CD4-positive, alpha-beta T cell treated with Interleukin-17A for 4 hours (primary cell): ENCODE results near the gene KMT2A.
A peak's percentile ranks its signal among the peaks of the same experiment; 100 is the strongest.
"Not testable (repeated sequence)": the region's sequence is repeated elsewhere in the genome, so short reads cannot be mapped to it uniquely, and the experiment has no call there.

Experiments used
- DNase-seq: peaks from one replicate; pipeline ENCODE4 v3.0.0-alpha.2; 2020; ENCODE audit warnings: mixed read lengths

The KMT2A gene

DNA sequence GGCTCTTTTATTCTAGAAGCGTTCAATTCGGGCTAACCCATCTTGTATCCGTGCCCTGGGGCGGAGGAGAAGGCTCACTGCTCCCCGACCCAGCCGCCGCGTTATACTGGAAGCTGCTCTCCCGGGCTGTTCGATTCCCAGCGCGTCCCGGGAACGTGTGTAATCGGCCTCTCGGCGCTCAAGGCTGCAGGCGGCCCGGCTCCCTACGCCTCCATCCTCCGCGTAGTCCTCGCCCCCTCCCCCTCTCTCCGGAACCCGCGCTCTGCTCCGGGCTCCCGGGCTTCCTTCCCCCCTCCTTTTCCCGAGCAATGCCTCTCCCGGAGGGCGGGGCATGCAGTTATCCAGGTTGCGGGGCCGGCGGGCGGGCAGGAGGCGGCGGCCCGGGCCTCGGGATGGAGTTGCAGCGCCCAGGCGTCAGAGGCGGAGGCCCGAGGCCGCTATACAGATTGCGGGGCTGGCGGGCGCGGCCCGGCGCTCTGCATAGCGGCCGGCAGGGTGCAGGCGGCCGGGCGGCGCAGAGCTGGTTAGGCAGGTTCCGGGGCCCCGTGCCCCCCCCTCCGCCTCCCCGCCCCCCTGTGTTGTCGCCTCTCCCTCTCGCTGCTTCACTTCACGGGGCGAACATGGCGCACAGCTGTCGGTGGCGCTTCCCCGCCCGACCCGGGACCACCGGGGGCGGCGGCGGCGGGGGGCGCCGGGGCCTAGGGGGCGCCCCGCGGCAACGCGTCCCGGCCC, at the start of gene KMT2A:
TSS of gene KMT2A (plus strand) at position 600 of the 732 bp plus-strand sequence. CDS start at position 621, 21 bp downstream.
- DNase-seq: peak; percentile 94

DNA sequence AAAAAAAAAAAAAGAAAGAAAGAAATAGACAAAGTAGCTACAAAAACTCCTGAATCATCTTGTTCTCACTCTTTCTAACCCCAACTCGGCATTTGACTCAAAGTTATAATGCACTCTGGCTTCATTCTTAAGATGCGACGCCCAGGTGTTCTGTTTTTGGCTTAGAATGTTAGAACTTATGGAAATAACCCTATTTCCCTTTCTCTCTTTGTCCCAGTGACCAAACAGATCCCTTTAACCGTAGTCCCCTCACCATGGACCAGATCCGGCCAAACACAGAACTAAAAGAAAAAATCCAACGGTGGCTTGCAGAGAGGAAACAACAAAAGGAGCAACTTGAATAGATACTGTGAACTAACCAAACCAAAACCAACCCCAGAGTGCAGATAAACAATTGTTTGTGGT, 40.2 kb upstream of the KMT2A start:
- no peak for DNase-seq

GRCh38 chr11:118397448-118397847, 38.8 kb upstream of the KMT2A start:
- DNase-seq: no peak

- peak; percentile 54 for DNase-seq
Measured at GRCh38 chr11:118398791-118399559, 37.3 kb upstream of the KMT2A start.

- peak; percentile 94 for DNase-seq
Measured at GRCh38 chr11:118401151-118401879, 35.0 kb upstream of the KMT2A start, which contains the start of gene ATP5MG. TSS of gene ATP5MG (plus strand) at chr11:118401606. CDS start at chr11:118401666, 60 bp downstream.

DNA sequence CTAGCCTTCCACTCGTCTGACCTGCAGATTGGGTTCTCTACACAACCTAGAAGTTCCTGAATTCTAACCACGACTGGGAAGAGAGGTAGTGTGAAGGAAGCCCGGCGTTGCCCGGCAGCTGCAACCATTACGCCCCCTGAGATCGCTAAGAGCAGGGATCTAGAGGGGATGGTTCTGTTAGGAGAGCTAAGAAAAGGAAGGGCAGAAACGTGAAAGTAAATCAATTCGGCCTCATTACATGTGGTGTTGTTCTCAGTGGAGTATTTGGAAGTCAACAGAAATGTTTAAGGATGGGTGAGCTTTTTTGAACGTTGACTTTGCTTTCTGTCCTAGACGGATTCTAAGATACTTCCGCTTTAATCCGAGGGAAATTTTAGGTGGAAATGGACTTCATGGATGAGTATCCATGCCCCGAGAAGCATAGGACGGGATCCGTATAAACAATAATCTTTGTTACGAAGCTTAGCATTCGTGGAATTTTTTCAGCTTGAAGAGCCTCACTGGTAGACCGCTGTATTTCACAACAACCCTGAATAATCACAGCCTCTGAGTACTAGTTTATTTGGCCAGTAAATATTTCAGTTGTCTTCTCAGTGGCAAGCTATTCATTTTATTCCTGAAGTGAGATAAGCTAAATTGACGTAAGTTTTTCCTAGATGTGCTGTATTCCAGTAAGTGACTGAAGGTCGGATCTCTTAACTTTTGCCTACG, 34.3 kb upstream of the KMT2A start:
- no peak for DNase-seq

GRCh38 chr11:118402594-118402993, 33.7 kb upstream of the KMT2A start:
- DNase-seq: not testable (repeated sequence)

DNA sequence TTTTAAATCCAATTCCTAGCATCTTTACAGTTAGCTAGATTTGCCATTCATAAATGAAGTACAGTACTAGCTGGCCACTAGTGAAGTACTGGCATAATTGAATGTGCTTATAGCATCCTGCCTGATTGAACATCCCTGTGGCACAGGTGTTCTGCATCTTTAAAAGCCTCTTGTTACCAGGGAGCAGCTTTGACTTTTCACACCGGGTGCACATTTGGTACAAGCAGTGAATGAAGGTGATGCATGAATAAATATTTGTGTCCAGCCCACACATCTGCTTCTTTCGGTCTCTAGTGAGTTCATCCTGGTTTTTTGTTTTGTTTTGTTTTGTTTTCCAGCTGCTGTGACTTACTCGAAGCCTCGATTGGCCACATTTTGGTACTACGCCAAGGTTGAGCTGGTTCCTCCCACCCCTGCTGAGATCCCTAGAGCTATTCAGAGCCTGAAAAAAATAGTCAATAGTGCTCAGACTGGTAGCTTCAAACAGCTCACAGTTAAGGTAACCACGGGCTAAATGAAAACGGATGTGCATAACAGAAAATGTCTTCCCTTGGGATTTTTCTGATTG, 29.6 kb upstream of the KMT2A start:
- DNase-seq: no peak

- DNase-seq: no peak
Measured at GRCh38 chr11:118410055-118410745, 26.1 kb upstream of the KMT2A start.

- DNase-seq: no peak
Measured at GRCh38 chr11:118411530-118411929, 24.8 kb upstream of the KMT2A start.

DNA sequence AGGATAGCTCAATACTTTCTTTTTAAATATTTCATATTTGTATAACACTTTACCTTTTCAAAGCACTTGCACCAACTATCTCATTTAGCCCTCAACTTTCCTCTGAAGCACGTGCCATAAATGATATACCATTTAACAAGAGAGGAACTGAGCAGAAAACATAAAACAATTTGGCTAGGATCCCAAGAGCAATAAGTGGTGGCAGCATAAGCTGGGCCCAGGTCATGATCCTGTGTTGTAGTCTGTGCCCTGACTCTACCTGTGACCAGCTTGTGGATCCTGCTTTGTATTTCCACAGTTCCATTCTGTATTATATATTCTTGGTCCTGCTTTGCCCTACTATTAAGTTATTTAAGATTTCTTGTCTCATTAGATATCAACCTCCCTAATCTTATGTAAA, 23.4 kb upstream of the KMT2A start:
- DNase-seq: no peak

- no peak for DNase-seq
Measured at GRCh38 chr11:118415062-118415738, 21.1 kb upstream of the KMT2A start.

DNA sequence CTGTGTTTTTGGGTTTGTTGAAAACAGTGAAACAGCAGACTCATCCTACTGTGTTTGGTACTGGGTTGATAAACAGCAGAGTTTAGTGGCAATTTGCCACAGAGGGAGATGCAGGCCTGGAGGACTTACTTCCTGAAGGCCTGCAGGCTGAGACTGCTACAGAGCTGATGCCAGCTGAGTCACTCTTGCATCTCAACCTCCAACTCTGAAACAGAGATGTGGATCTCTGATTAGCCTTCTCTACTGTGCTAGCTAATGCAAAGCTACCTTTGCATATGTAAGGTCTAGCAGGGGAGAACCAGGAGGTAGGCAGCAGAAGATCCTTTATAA, 20.6 kb upstream of the KMT2A start:
- DNase-seq: peak; percentile 38

GRCh38 chr11:118416900-118417299, 19.4 kb upstream of the KMT2A start:
- DNase-seq: not testable (repeated sequence)

DNA sequence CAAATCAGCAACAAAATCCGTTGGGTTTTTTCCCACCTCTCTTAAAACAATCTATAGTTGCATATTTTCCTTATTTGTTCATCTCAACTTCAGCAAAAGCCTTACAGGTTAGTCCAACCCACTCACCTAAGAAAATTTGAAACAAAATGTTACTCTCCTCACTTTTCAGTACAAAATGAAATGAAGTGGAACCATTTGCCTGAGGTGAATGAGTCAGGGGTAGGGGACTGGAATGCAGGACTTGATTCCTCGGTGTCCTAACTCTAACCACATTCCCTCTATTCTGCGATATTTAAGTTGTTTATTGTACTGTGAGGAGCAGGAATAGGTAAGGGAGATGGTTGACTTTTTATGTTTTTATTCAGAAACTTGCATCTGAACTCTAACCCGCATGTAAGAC, 18.5 kb upstream of the KMT2A start:
- DNase-seq: no peak

- no peak for DNase-seq
Measured at GRCh38 chr11:118418766-118419165, 17.5 kb upstream of the KMT2A start.

GRCh38 chr11:118427707-118428106, 8.6 kb upstream of the KMT2A start:
- DNase-seq: no peak

- no peak for DNase-seq
Measured at GRCh38 chr11:118430956-118431355, 5.3 kb upstream of the KMT2A start.

- DNase-seq: no peak
Measured at GRCh38 chr11:118434123-118434552, 2.2 kb upstream of the KMT2A start.

- peak; percentile 59 for DNase-seq
Measured at GRCh38 chr11:118434553-118435289, 1.6 kb upstream of the KMT2A start.
